Hepatocyte (in vitro differentiated cells): ENCODE results near the gene BHLHE23. TPM values are rescaled to one million over a fixed set of nuclear protein-coding genes. Genes with fewer than 3 reads are reported as not detected.

Experiments
- DNase-seq: peaks from one replicate; pipeline ENCODE4 v3.0.0-alpha.2; 2016; ENCODE audit warnings: low spot score
- H2AFZ ChIP-seq: fragments of 200-600 bp; sonication (generic); 2 replicates; pipeline ENCODE4 v1.6.0; 2016; ENCODE audit warnings: antibody characterized with exemption, mild to moderate bottlenecking
- H3K27ac ChIP-seq: fragments of 200-600 bp; sonication (generic); 2 replicates; pipeline ENCODE4 v1.5.1; 2016; ENCODE audit warnings: mild to moderate bottlenecking
- H3K27me3 ChIP-seq: fragments of 200-600 bp; sonication (generic); 2 replicates; pipeline ENCODE4 v1.6.1; 2016
- H3K36me3 ChIP-seq: fragments of 200-600 bp; sonication (generic); replicated peaks from 2 replicates; pipeline ENCODE4 v1.5.1; 2016; ENCODE audit warnings: low read depth; ENCODE audit not compliant: insufficient read depth
- H3K4me1 ChIP-seq: fragments of 200-600 bp; sonication (generic); 2 replicates; pipeline ENCODE4 v1.5.1; 2016; ENCODE audit warnings: mild to moderate bottlenecking, moderate library complexity; ENCODE audit not compliant: insufficient read depth
- H3K4me2 ChIP-seq: fragments of 200-600 bp; sonication (generic); 2 replicates; pipeline ENCODE4 v1.6.0; 2016
- H3K4me3 ChIP-seq: fragments of 200-600 bp; sonication (generic); 2 replicates; pipeline ENCODE4 v1.5.1; 2016; ENCODE audit warnings: mild to moderate bottlenecking
- H3K79me2 ChIP-seq: fragments of 200-600 bp; sonication (generic); 2 replicates; pipeline ENCODE4 v1.6.0; 2017; ENCODE audit warnings: mild to moderate bottlenecking
- H3K9me2 ChIP-seq: fragments of 200-600 bp; sonication (generic); replicated peaks from 2 replicates; pipeline ENCODE4 v1.6.0; 2017; ENCODE audit warnings: mild to moderate bottlenecking; ENCODE audit not compliant: insufficient read depth
- H3K9me3 ChIP-seq: fragments of 200-600 bp; sonication (generic); 2 replicates; pipeline ENCODE4 v1.5.1; 2016; ENCODE audit warnings: low read depth, mild to moderate bottlenecking
- H4K20me1 ChIP-seq: fragments of 200-600 bp; sonication (generic); 2 replicates; pipeline ENCODE4 v1.6.0; 2016; ENCODE audit warnings: mild to moderate bottlenecking; ENCODE audit not compliant: insufficient read depth, poor library complexity, severe bottlenecking
- CTCF ChIP-seq: fragments of 200-600 bp; sonication (generic); IDR thresholded peaks from 2 replicates; pipeline ENCODE4 v1.5.1; 2016; ENCODE audit warnings: antibody characterized with exemption, mild to moderate bottlenecking; ENCODE audit not compliant: poor library complexity
- EZH2 ChIP-seq: fragments of 200-600 bp; sonication (generic); IDR thresholded peaks from 2 replicates; pipeline ENCODE4 v1.6.1; 2016; ENCODE audit warnings: antibody characterized with exemption, mild to moderate bottlenecking, borderline replicate concordance
- EZH2phosphoT487 ChIP-seq: fragments of 200-600 bp; sonication (generic); IDR thresholded peaks from one replicate; pipeline ENCODE4 v1.6.1; 2018; ENCODE audit warnings: antibody characterized with exemption, mild to moderate bottlenecking, low read depth, moderate library complexity; ENCODE audit not compliant: unreplicated experiment, severe bottlenecking
- WGBS: methylation state at CpG from one replicate; pipeline ENCODE4 v1.1.6; 2016; ENCODE audit warnings: low lambda C conversion rate; ENCODE audit errors: missing lambda C conversion rate; 5-methylcytosine and 5-hydroxymethylcytosine counted together
- polyA plus RNA-seq: library from polyadenylated mRNA; unstranded; fragments of >200 nt; fragmentation: Nextera tagmentation; extraction: Ambion mirVana; gene quantifications from 2 replicates; pipeline ENCODE4 v1.2.1, GENCODE V29; 2016
- total RNA-seq: library from RNA; depleted of rRNA; stranded (reverse); fragments of >200 nt; gene quantifications from 2 replicates; pipeline ENCODE4 v1.2.3, GENCODE V29; 2014

The BHLHE23 gene
- total and polyA plus RNA-seq, 2 experiments from 2014 or later: not detected

DNA sequence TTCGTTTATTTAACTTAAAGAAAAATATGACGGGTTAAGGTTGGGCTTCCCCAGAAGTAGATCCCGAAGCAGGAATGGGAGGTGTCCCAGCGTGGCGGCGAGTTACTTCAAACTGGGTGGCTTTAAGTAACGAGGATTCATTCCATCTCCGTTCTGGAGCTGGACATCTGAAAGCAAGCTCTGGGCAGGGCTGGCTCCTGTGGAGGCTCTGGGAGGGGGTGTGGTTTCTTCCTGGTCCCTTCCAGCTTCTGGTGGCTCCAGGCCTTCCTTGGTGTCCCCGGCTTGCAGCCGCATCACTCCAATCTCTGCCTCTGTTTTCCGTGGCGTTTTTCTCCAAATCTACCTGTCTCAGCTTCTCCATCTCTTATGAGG is 47.3 kb upstream of the BHLHE23 start:
- DNase-seq: no peak
- Histone ChIP-seq H3K4me3 (no peak overlapping the region), H3K27ac (no peak overlapping the region), H3K9me3 (no peaks in the 10 kb centered on the region), H4K20me1 (no peaks in the 10 kb centered on the region), H3K4me2 (no peak overlapping the region), H3K79me2 (no peaks in the 10 kb centered on the region), H3K36me3 (no peaks in the 10 kb centered on the region), H3K4me1 (no peaks in the 10 kb centered on the region), H3K27me3 (peaks cover 6% of the 10 kb centered on the region), H2AFZ (no peak overlapping the region), H3K9me2 (no peaks in the 10 kb centered on the region)
- 86% methylated on average over 12 of the region's 12 CpGs for WGBS
- no peak for TF ChIP-seq EZH2phosphoT487
- no peak for TF ChIP-seq CTCF
- no peak for TF ChIP-seq EZH2

- Histone ChIP-seq H3K79me2 (no peaks in the 10 kb centered on the region), H3K4me1 (no peaks in the 10 kb centered on the region), H3K9me3 (no peaks in the 10 kb centered on the region), H3K9me2 (no peaks in the 10 kb centered on the region), H3K4me2 (no peak overlapping the region), H4K20me1 (no peaks in the 10 kb centered on the region), H2AFZ (no peak overlapping the region), H3K36me3 (no peaks in the 10 kb centered on the region), H3K4me3 (no peak overlapping the region), H3K27me3 (peaks cover 4% of the 10 kb centered on the region), H3K27ac (no peak overlapping the region)
- no peak for DNase-seq
- 89% methylated on average over 21 of the region's 21 CpGs for WGBS
- no peak for TF ChIP-seq EZH2
These were observed 46.8 kb upstream of the BHLHE23 start for GRCh38 chr20:63053432-63054102.

- H3K27me3 ChIP-seq: peaks cover 4% of the 10 kb centered on the region
These were observed 46.0 kb upstream of the BHLHE23 start for GRCh38 chr20:63052571-63053431.

More at GRCh38 chr20:63052571-63053431, 46.0 kb upstream of the BHLHE23 start:
- H3K4me3 ChIP-seq: no peak overlapping the region
- no peaks in the 10 kb centered on the region for H3K9me3 ChIP-seq
- H3K79me2 ChIP-seq: no peaks in the 10 kb centered on the region
- no peak overlapping the region for H3K4me2 ChIP-seq
- no peaks in the 10 kb centered on the region for H3K36me3 ChIP-seq
- TF ChIP-seq CTCF (no peak), EZH2phosphoT487 (no peak), EZH2 (no peak)
- DNase-seq: no peak
- H3K27ac ChIP-seq: no peak overlapping the region
- WGBS: 52% methylated on average over 15 of the region's 20 CpGs
- no peak overlapping the region for H2AFZ ChIP-seq
- H3K9me2 ChIP-seq: no peaks in the 10 kb centered on the region
- H3K4me1 ChIP-seq: no peaks in the 10 kb centered on the region
- H4K20me1 ChIP-seq: no peaks in the 10 kb centered on the region
